Hematopoietic multipotent progenitor cell treated with erythropoietin and hydrocortisone succinate and interleukin-3 and kit ligand, for 8 days (in vitro differentiated cells): ENCODE data around the gene ALG14.
A peak's percentile ranks its signal among the peaks of the same experiment; 100 is the strongest.
"Not testable (repeated sequence)": the region's sequence is repeated elsewhere in the genome, so short reads cannot be mapped to it uniquely, and the experiment has no call there.

Experiments
- DNase-seq: peaks from one replicate; pipeline ENCODE4 v3.0.0-alpha.2; 2015

ALG14 gene

GRCh38 chr1:95072532-95073419 is at the start of gene ALG14:
TSS of gene ALG14 (minus strand) at chr1:95072951. CDS start at chr1:95072898, 53 bp downstream.
- DNase-seq = peak; percentile 96

- DNase-seq = peak; percentile 44
Observed at GRCh38 chr1:95122151-95122697, 49.5 kb upstream of the ALG14 start.

- DNase-seq = no peak
Observed at GRCh38 chr1:95119273-95119672, 46.5 kb upstream of the ALG14 start.

GRCh38 chr1:95118710-95119109 is 46.0 kb upstream of the ALG14 start:
- DNase-seq = peak; percentile 68

- peak; percentile 44 for DNase-seq
Observed at GRCh38 chr1:95118067-95118499, 45.3 kb upstream of the ALG14 start.

- no peak for DNase-seq
Observed at GRCh38 chr1:95117207-95118066, 44.7 kb upstream of the ALG14 start, which contains the start of gene TLCD4. TSS of gene TLCD4 (plus strand) at chr1:95117355. CDS start at chr1:95143902, 26,547 bp downstream.

- DNase-seq = peak; percentile 87
Observed at GRCh38 chr1:95116580-95117206, 43.9 kb upstream of the ALG14 start.

GRCh38 chr1:95115708-95116137 is 43.0 kb upstream of the ALG14 start:
- peak; percentile 97 for DNase-seq

GRCh38 chr1:95113684-95114083 is 40.9 kb upstream of the ALG14 start:
- peak; percentile 53 for DNase-seq

- DNase-seq = peak; percentile 72
Observed at GRCh38 chr1:95111014-95111413, 38.3 kb upstream of the ALG14 start.

GRCh38 chr1:95108792-95109191 is 36.0 kb upstream of the ALG14 start:
- DNase-seq = no peak

GRCh38 chr1:95098196-95098595 is 25.4 kb upstream of the ALG14 start:
- DNase-seq = no peak

- no peak for DNase-seq
Observed at GRCh38 chr1:95097426-95097825, 24.7 kb upstream of the ALG14 start.

GRCh38 chr1:95096218-95096841 is 23.6 kb upstream of the ALG14 start:
- no peak for DNase-seq

GRCh38 chr1:95095833-95096217 is 23.1 kb upstream of the ALG14 start:
- no peak for DNase-seq

GRCh38 chr1:95094923-95095322 is 22.2 kb upstream of the ALG14 start:
- peak; percentile 84 for DNase-seq

- DNase-seq = no peak
Observed at GRCh38 chr1:95093296-95093695, 20.5 kb upstream of the ALG14 start.

GRCh38 chr1:95092891-95093290 is 20.1 kb upstream of the ALG14 start:
- not testable (repeated sequence) for DNase-seq

GRCh38 chr1:95091290-95091689 is 18.5 kb upstream of the ALG14 start:
- DNase-seq = not testable (repeated sequence)

GRCh38 chr1:95089650-95090287 is 17.0 kb upstream of the ALG14 start:
- peak; percentile 69 for DNase-seq

GRCh38 chr1:95088303-95088702 is 15.6 kb upstream of the ALG14 start:
- peak; percentile 83 for DNase-seq
